HG03520 (cell line): ENCODE results near the gene MTCL1.

ENCODE experiments used
- ATAC-seq: cut with Tn5 transposase; IDR thresholded peaks from one replicate; pipeline ENCODE4 v1.9.1; 2021; ENCODE audit warnings: mild to moderate bottlenecking, moderate library complexity; ENCODE audit not compliant: unreplicated experiment

Gene MTCL1

GRCh38 chr18:8788503-8789429 lies 83.4 kb downstream of the MTCL1 start:
- ATAC-seq = no peak

- no peak for ATAC-seq
These were observed 85.9 kb downstream of the MTCL1 start for GRCh38 chr18:8791171-8791651.

- ATAC-seq = no peak
These were observed 87.4 kb downstream of the MTCL1 start for GRCh38 chr18:8792688-8793316.

GRCh38 chr18:8793445-8794155 lies 88.2 kb downstream of the MTCL1 start:
- ATAC-seq = no peak

- no peak for ATAC-seq
These were observed 89.0 kb downstream of the MTCL1 start for GRCh38 chr18:8794156-8794933.

GRCh38 chr18:8794934-8795280 lies 89.6 kb downstream of the MTCL1 start:
- no peak for ATAC-seq

- no peak for ATAC-seq
These were observed 90.4 kb downstream of the MTCL1 start for GRCh38 chr18:8795586-8796325.

- no peak for ATAC-seq
These were observed 91.8 kb downstream of the MTCL1 start for GRCh38 chr18:8797206-8797605.

GRCh38 chr18:8799001-8799400 lies 93.6 kb downstream of the MTCL1 start:
- ATAC-seq = no peak

GRCh38 chr18:8799596-8800441 lies 94.5 kb downstream of the MTCL1 start:
- ATAC-seq = no peak

GRCh38 chr18:8800445-8800844 lies 95.1 kb downstream of the MTCL1 start:
- ATAC-seq = no peak

- no peak for ATAC-seq
These were observed 95.5 kb downstream of the MTCL1 start for GRCh38 chr18:8800876-8801262.

GRCh38 chr18:8801263-8801901 lies 96.0 kb downstream of the MTCL1 start:
- no peak for ATAC-seq

- no peak for ATAC-seq
These were observed 96.8 kb downstream of the MTCL1 start for GRCh38 chr18:8802017-8802672.

GRCh38 chr18:8803063-8803795 lies 97.9 kb downstream of the MTCL1 start:
- ATAC-seq = no peak

GRCh38 chr18:8803957-8804356 lies 98.6 kb downstream of the MTCL1 start:
- ATAC-seq = no peak

GRCh38 chr18:8805552-8805951 lies 100.2 kb downstream of the MTCL1 start:
- no peak for ATAC-seq
